GM19240 (cell line): ENCODE measurements around the gene SMAD7.

Experiments
- DNase-seq: peaks from one replicate; pipeline ENCODE4 v3.0.0; 2011; ENCODE audit warnings: low spot score; ENCODE audit not compliant: insufficient read length

Gene SMAD7

DNA sequence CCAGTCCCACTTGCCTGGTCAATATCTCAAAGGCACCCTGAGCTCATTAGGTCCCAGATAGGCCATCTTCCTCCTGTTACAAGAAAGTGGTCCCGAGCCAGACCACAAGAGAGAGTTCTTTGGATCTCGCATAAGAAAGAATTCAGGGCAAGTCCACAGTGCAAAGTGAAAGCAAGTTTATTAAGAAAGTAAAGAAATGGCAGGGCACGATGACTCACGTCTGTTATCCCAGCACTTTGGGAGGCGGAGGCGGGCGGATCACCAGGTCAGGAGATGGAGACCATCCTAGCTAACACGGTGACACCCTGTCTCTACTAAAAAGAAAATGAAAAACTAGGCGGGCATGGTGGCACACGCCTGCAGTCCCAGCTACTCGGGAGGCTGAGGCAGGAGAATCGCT is 10.8 kb upstream of the SMAD7 start:
- no peak for DNase-seq

DNA sequence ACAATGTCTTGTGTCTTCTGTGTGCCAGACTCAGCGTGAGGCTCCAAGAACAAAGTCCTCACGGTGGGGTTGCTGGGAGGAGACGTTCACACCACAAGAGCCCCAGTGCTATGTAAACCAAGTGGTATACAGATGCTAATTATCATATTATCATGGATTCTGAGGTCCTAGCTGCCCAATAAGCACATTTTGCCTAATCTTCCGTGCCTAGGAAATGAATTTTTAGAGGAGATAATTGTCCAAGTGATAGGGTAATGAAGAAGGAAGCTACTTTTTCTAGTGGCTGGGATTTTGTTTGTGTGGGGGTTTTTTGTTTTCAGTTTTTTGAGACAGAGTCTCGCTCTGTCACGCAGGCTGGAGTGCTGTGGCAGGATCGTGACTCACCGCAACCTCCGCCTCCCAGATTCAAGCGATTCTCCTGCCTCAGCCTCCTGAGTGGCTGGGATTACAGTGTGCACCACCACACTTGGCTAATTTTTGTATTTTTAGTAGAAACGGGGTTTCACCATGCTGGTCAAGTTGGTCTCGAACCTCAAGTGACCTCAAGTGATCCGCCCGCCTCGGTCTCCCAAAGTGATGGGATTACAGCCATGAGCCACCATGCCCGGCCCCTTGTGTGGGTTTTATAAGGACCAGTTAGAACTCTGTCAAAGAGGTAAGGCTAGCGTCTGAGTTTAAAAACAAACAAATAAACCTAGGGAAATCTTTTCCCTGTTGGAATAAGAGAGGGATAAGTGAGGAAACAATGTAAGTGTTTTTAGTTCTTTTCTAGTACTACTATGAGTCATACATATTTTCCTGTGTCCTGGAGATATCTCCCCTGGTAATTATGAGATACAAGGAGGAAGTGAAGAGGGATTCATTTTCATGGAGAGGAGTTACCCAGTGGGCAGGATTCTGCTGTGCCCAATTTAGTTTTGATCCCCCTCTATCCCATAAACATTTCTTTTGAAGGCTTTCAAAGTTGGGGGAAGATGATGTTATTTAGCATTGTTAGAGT is 9.5 kb upstream of the SMAD7 start:
- no peak for DNase-seq

DNA sequence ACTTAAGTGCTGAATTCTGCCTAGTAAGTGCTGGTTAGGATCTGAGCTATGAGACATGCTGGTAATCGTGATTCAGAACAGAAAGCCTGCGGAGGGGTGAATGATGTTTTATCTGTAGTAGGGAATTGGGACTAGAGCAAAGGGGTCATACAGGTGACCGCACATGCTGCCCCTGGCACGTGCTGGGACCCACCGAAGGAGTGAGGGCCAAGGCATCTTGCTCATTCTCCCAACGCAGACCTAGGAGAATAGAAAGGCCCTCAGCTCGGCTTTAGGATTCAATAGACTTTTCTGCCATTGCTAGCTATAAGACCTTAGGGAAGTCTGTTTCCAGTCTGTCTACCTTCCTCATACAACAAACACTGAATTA is 8.8 kb upstream of the SMAD7 start:
- DNase-seq = no peak

DNA sequence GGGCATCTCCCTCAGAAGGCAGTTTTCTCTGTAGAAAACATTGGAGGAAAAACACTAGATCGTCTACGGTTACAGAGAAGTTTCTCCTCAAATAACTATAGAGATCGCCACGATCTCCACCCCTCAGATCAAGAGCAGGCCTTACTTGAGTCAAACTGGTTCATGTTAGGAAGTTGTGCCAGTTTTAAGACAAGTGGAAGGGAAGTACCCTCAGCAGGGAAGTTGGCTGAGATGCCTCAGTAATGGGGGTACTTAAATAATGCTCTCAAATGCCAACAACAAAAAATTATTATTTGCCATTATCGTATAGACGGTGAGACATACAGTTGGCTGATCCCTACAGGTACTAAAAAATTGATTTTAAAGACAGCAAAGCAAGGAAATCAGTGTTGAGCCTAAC is 8.2 kb upstream of the SMAD7 start:
- DNase-seq = no peak

DNA sequence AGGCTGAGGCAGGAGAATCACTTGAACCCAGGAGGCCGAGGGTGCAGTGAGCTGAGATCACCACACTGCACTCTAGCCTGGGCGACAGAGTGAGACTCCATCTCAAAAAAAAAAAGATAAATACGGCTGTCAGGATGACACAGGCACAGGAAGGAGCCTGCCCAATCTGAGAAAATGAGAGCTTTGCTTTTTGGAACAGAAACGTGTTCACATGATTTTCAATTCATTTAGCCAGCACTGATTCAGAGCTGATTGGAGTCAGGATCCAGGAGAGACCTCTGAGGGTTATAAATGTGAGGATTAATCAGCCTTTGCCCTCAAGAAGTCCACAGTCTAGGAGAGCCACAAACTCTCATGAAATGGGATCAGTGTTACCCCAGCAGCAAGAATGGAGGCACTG is 6.9 kb upstream of the SMAD7 start:
- DNase-seq = no peak

DNA sequence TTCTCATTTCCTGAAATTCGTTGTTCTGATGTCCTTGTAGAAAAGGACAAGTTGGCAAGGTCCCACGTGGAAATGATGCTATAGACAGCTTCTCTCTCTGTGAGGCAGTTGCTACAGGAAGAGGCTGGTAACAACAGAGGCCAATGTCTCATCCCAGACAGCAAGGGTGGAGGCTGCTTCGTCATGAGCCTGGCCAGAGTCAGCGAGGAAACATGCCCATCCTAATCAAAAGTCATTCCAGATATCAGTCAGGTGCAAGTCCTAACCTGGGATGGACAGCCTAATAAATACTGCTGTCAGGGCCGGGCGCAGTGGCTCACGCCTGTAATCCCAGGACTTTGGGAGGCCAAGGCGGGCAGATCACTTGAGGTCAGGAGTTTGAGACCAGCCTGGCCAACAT is 6.4 kb upstream of the SMAD7 start:
- DNase-seq = no peak

DNA sequence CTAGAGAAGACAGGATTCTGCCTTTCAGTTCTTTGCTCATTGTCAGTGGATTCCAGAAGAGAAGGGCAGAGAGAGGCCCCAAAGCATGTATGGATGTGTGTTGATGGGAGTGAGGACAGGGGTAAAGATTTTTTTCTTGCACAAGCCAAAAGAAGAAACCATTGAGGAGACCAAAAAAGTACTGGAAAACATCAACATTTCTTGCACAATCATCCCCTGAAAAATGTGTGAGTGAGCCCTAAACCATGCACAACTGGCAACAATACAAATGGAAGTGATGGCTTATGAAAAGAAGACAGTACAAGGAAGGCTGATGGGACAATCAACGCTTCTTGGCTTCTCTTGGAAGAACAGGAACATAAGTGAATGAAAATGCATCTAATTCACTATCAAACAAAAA is 5.6 kb upstream of the SMAD7 start:
- DNase-seq = no peak

DNA sequence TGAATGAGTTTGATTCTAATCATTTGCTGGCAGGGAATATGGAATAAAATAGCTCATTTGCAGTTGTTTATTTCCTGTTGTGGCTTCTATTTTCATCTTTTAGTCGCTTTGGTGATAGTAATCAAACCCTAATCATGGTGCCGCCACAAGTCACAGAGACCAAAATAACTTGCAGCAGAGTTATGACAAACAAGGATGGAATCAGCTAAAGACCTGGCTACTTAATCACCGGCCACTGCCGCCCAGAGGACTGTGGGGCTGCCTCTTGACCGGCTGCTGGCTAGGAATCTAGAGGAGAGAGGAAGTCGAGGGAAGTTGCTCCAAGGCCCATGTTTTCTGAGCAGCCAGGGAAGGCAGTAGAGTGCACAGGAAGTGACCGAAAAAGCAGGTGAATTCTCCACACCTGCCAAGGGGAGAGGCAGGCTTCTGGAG is 5.1 kb upstream of the SMAD7 start:
- no peak for DNase-seq

DNA sequence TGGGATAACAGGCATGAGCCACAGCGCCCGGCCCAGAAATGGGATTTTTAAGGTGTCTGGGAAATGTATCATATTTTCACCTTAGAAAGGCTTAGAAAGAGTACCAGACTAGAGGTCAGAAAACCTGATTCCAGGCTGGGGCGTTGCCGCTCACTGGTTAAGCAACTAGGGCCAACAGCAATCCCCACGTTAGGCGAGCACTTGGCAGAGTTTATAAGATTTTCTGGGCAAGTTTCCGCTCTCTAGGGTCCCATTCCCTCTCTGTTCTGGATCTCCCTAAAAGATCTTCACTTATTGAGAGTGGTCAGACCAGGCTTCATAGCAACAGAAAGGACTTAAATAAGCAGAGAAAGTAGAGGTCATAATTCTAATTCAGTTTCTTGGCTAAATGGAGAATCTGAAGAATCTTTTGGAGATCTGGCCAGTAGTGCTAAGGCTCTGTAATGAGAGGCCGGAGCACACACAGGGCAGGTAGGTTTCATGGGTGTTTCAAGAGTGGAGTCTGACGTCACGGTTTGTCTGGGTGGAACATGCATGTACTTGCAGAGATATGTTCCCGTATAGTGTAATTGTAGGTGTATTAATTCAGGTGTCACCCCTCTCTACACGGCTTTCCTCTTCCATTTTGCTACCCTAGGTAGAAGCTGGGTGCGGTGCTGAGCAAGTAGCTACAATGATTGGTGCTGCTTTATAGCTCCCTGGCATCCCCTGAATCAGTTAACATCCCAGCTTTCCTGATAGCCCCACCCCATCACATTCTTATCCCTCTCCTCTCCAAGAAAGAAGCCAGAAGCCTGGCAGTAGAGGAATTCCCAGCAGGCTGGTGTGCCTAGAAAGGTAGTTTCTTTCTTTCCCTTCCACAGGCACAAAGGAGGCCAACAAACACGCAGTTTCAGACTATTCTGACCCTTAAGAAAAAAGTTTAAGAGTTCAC is 4.4 kb upstream of the SMAD7 start:
- no peak for DNase-seq

DNA sequence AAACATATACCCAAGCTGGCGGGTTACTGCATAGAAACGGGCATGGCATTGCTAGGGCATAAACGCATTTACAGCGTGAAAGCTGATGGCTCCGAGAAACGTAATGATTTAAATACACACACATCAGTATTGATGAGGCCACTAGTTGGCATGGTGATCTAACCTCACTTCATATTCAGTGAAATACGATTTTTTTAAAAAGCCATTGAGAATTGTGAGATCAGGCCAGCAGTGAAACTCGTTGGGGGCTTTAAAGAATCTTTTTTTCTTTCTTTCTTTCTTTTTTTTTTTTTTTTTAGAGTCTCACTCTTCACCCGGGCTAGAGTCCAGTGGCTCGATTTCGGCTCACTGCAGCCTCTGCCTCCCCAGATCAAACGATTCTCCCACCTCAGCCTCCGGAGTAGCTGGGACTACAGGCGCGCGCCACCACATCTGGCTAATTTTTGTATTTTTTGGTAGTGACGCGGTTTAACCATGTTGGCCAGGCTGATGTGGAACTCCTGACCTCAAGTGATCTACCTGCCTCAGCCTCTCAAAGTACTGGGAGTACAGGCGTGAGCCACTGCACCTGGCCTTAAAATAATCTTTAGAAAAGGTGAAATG is 2.4 kb upstream of the SMAD7 start:
- no peak for DNase-seq

DNA sequence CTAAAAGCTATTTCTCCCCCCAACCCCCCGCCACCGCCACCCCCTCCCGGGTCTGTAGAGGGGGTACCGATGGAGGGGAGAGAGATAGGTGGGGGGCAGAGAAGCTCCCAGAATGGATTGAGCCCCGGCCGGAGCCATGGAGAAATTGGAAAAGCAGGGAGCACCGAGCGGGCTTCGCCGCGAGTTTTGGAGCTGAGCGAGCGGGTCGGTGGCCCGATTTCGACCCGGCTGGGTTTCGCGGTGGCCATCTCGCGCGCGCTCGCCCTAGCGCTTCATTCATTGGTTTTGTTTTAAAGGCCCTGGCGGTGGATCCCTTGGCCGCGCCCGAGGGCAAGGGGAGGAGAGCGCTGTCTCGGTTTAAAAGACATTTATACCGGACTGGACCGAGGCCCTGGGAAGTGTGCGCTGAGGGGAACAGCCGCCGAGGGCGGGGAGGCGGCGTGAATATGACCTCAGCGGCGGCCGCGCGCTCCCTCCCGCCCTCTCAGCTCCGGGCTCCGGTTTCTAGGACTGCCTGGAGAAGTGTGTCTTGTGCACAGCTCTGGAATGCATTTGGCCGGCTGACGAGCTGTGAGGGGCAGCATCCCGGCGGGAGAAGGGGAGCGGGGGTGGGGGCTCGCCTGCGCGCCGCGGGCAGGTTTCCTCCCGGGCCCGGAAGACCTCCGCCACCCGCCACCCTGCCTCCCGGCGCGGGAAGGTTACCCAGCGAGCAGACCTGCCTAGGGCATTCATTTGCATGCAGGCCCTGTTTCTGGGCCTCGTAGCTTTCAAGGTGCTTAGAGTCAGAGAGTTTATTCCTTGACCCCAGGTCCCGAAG is 1.7 kb upstream of the SMAD7 start:
- DNase-seq = no peak

DNA sequence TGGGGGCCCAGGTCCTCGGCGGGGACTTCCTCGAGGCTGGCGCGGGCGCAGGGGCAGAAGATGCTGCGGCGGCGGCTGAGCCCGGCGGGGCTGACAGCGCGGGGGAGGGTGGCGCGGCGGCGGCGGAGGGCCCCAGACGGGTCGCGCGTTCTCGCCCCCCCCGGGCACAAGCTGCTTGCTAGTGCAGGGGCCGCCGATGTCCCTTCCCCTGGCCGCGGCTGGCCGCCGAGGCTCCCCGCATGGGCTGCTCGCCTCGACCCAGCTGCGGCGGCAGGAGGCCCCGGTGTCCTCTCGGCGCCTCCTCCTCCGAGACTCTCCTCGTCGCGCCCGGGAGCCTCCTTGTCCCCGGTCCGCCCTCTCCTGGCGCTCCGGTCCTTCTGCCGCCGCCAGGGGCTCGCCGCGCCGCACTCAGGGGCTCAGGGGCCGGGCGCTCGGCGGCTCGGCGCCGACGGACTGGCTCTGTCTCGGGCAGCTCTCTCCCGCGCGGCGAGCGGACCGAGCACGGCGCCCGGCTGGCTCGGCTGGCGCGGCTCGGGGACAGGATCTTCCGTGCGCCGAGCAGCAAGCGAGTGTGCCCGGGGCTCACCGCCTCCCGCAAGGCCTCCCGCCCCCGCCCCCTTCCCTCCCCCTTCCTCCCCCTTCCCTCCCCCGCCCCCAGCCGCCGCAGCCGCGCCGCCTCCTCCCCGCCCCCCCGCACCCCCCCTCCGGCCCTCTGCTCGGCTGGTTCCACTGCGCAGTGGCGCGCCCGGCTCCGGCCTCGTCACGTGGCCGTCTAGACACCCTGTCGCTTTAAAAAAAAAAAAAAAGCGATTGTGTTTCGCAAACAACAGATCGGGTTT is 902 bp upstream of the SMAD7 start:
- DNase-seq = peak; percentile 80

DNA sequence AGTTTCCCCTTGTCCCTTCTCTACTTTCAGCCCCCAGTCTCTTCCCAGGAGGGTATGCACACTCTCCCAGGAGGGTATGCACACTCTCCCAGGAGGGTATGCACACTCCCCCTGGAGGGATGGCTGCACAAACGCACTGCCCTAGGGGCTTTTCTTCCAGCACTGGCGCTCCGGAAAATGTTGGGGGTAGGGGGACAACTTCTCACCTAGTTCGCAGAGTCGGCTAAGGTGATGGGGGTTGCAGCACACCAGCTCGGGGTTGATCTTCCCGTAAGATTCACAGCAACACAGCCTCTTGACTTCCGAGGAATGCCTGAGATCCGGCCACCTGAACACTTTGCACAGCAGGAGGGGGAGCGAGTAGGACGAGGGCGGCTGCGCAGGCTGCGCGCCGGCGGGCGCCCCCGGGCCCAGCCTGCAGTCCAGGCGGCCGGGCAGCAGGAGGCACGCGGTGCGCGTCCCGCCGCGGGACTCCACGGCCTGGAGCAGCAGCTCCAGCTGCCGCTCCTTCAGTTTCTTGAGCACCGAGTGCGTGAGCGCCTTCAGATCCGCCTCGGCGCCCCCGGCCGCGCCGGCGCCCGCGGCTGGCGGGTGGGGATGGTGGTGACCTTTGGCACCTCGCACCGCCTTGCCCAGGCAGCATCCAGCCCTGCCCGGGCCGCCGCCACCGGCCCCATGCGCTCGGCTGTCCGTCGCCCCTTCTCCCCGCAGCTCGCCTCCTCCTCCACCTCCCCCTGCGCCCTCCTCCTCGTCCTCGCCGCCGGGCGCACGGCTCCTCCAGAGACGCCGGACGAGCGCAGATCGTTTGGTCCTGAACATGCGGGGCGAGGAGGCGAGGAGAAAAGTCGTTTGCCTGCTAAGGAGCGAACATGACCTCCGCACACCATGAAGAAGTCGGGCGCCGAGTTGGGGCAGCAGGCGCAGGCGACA is 894 bp downstream of the SMAD7 start:
- no peak for DNase-seq

DNA sequence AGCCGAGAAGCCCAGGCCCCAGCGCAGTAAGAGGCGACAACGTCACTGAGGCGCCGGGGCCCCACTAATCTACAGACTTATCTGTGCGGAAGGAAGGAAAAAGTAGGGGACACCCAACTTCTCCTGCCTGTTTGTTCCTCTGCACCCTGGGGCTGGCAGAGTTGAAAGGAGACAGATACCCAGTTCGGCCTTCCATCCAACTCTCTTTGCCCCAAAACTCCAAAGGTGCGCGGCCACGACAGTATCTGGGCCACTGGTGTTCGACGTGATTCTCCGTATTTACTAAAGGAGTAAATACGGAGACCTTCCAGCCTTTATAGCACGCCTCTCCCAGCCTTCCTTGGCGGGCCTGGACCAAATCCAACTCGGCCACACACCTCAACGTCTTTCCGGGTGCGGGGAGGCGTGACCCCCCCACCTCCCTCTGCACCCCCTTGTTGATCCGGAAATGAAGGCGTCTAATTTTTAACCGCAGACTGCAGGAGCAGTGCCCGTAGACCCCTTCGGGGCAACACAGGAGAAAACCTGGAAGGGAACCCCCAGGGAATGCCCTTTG is 1.6 kb downstream of the SMAD7 start:
- DNase-seq = no peak

DNA sequence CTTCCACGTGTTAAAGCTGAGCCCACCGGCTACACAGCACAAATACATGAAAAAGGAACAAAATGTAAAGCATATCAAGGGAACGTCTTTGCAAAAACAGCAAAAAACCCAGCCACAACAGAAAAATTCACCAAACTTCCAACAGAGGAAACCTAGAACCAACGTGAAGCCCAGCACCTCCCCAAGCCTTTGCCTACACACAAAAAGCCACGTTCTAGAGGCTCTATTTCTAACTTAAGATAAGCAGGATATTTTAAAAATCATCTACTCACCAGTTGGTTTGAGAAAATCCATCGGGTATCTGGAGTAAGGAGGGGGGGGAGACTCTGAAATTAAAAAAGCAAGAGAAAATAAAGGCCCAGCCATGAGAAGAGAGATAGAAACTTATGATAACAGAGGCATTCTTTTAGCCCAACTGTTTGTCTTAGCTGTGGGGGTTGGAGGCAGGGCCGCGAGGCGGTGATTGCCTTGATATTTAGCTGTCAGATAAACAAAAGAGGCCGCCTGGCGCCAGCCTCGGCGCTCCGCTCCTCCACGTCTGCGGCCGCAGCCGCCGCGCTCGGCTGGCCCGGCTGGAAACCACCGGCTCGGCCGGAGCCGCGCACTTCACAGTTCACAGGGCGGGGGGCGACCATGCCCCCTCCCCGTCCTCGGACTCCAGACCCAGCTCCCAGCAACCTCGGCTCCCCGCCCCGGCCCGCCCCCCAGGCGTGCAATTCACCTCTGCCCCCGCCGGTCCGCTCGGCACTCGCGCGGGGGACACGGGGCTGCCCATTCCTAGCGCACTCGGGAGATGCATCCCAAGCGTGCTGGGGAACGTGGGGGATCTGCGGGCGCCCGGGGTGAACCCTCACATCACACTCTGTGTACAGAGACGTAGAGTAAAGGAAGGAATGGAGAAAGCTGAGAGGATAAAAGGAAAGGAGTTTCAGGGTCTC is 2.4 kb downstream of the SMAD7 start:
- DNase-seq = peak; percentile 57

DNA sequence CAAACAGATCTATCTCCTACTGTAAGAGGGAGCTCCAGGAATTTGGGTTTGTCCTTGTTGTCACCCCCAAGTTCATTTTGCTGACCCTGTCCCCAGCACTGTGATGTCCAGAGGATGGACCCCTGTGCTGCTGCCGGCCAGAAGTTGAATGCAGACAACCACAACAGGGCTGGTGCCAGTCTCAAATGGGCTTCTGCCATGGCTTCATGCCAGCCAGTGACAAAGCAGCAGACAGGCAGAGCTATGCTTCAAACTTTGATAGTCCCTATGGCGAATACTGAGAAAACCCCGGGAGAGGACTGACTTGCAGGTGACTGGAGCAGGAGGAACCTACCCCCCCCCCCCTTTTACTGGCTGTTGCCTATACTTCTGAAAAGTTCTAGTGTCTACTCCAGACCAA is 3.2 kb downstream of the SMAD7 start:
- no peak for DNase-seq

DNA sequence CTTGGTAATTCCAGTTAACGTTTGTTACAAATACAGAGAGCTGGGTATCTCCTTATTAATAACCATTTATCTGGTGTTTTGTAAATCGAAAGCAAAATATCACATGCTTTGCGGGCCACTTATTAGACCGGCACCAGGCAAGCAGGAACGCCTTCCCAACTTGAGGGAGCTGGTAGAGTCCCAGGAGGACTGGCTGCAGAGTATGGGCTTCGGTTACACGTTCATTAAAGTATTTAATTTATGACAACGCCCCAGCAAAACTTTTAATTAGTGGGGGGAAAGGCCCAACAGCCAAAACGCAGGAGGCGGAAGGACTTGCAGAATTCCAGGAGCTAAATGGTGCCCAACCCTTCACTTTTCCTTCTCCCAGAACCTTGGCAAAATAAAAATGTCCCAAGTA is 3.7 kb downstream of the SMAD7 start:
- no peak for DNase-seq
